ENCODE data around the gene KRT86.
"Not testable (repeated sequence)": the region's sequence is repeated elsewhere in the genome, so short reads cannot be mapped to it uniquely, and the experiment has no call there.

The KRT86 gene

GRCh38 chr12:52251367-52252051, 22.9 kb upstream of the KRT86 start:
- no peak for DNase-seq

- not testable (repeated sequence) for DNase-seq
These were observed 22.2 kb upstream of the KRT86 start for GRCh38 chr12:52252175-52252615.

- no peak for DNase-seq
These were observed 21.6 kb upstream of the KRT86 start for GRCh38 chr12:52252728-52253343.

- no peak for DNase-seq
These were observed 20.9 kb upstream of the KRT86 start for GRCh38 chr12:52253391-52254179.

GRCh38 chr12:52254180-52254964, 20.1 kb upstream of the KRT86 start:
- DNase-seq, result no peak

- no peak for DNase-seq
These were observed 19.3 kb upstream of the KRT86 start for GRCh38 chr12:52254965-52255751.

- no peak for DNase-seq
These were observed 18.4 kb upstream of the KRT86 start for GRCh38 chr12:52255926-52256583.

GRCh38 chr12:52256584-52256935, 17.9 kb upstream of the KRT86 start:
- no peak for DNase-seq

- DNase-seq, result no peak
These were observed 17.3 kb upstream of the KRT86 start for GRCh38 chr12:52257074-52257551.

- not testable (repeated sequence) for DNase-seq
These were observed 16.5 kb upstream of the KRT86 start for GRCh38 chr12:52257922-52258321.

GRCh38 chr12:52258335-52258901, 16.0 kb upstream of the KRT86 start:
- DNase-seq, result peak; percentile 70

GRCh38 chr12:52259657-52260243, 14.7 kb upstream of the KRT86 start:
- no peak for DNase-seq

- DNase-seq, result no peak
These were observed 13.9 kb upstream of the KRT86 start for GRCh38 chr12:52260361-52261207.

GRCh38 chr12:52261208-52261484, 13.3 kb upstream of the KRT86 start:
- no peak for DNase-seq

GRCh38 chr12:52262286-52262685, 12.2 kb upstream of the KRT86 start:
- DNase-seq, result no peak

GRCh38 chr12:52263761-52264434, 10.5 kb upstream of the KRT86 start:
- DNase-seq, result no peak

- DNase-seq, result no peak
These were observed 10.0 kb upstream of the KRT86 start for GRCh38 chr12:52264435-52264825.

GRCh38 chr12:52266514-52266913, 7.9 kb upstream of the KRT86 start:
- no peak for DNase-seq

- no peak for DNase-seq
These were observed 7.2 kb upstream of the KRT86 start for GRCh38 chr12:52267266-52267665.

Data from right kidney (tissue), 1 donor.